H1 (cell line): ENCODE data around the gene RHO. TPM values are rescaled to one million over a fixed set of nuclear protein-coding genes. Genes with fewer than 3 reads are reported as not detected.

Source experiments
- CTCF ChIA-PET: fragments of 300-600 bp; sonication (Branson Sonifier 250); formaldehyde crosslinking; loops from one replicate; lab custom pipeline; 2021; ENCODE audit not compliant: partially characterized antibody; lab: Charles Lee
- POLR2A ChIA-PET: fragments of 300-600 bp; sonication (Branson Sonifier 250); formaldehyde crosslinking; loops from one replicate; lab custom pipeline; 2021; ENCODE audit warnings: inconsistent platforms; ENCODE audit not compliant: partially characterized antibody; lab: Charles Lee
- DNase-seq, 2 experiments: peaks; one replicate each; pipeline versions ENCODE4 v3.0.0 to v3.0.0-alpha.2; 2010 to 2022; ENCODE audit warnings: low spot score in 2 of 2, low read depth in 1 of 2, mixed read lengths in 1 of 2
- FAIRE-seq: peaks from 2 replicates; lab custom pipeline; 2011; peaks lifted over from hg19 to GRCh38; lab: Jason Lieb, UNC
- H2AFZ ChIP-seq: 2 replicates; pipeline ENCODE4 v1.8.1; 2012; ENCODE audit warnings: low read length, inconsistent platforms
- H2AK5ac ChIP-seq: 2 replicates; pipeline ENCODE4 v1.6.1; 2013; ENCODE audit warnings: low read depth, low read length
- H2BK120ac ChIP-seq: replicated peaks from 2 replicates; pipeline ENCODE3; 2013; ENCODE audit warnings: low read depth, low read length, inconsistent platforms
- H2BK12ac ChIP-seq: 2 replicates; pipeline ENCODE4 v1.6.1; 2013; ENCODE audit warnings: low read depth, low read length
- H2BK15ac ChIP-seq: 2 replicates; pipeline ENCODE4 v1.6.1; 2013; ENCODE audit warnings: low read length
- H2BK20ac ChIP-seq: 2 replicates; pipeline ENCODE4 v1.6.1; 2013; ENCODE audit warnings: low read length
- H2BK5ac ChIP-seq: 2 replicates; pipeline ENCODE4 v1.6.1; 2013; ENCODE audit warnings: low read depth, low read length
- H3K14ac ChIP-seq: 2 replicates; pipeline ENCODE4 v1.6.1; 2013; ENCODE audit warnings: inconsistent platforms; ENCODE audit not compliant: insufficient read length
- H3K18ac ChIP-seq: 2 replicates; pipeline ENCODE4 v1.6.1; 2013; ENCODE audit warnings: low read length; ENCODE audit errors: extremely low read depth
- H3K23ac ChIP-seq: 2 replicates; pipeline ENCODE4 v1.6.1; 2013; ENCODE audit warnings: inconsistent platforms; ENCODE audit not compliant: insufficient read length
- H3K23me2 ChIP-seq: 2 replicates; pipeline ENCODE4 v1.6.1; 2013; ENCODE audit warnings: low read depth, low read length
- H3K27ac ChIP-seq: 2 replicates; pipeline ENCODE4 v1.6.1; 2011; ENCODE audit warnings: low read depth, low read length, inconsistent platforms
- H3K27me3 ChIP-seq, 4 experiments: replicated peaks in 1 of 4; 1 replicate in 1 of 4; 2 replicates in 3 of 4; pipeline versions ENCODE4 v1.6.1 to v1.8.1; 2011 to 2013; ENCODE audit warnings: low read length in 3 of 4, mild to moderate bottlenecking in 3 of 4, inconsistent platforms in 2 of 4, mixed read lengths in 2 of 4, moderate library complexity in 1 of 4; ENCODE audit not compliant: control insufficient read depth in 3 of 4, insufficient read depth in 3 of 4; ENCODE audit errors: extremely low read depth in 1 of 4
- H3K36me3 ChIP-seq, 4 experiments: 2 replicates each; pipeline versions ENCODE4 v1.6.1 to v1.8.1; 2011 to 2013; ENCODE audit warnings: mild to moderate bottlenecking in 4 of 4, low read length in 3 of 4, moderate library complexity in 2 of 4, control low read depth in 1 of 4, inconsistent platforms in 1 of 4; ENCODE audit not compliant: insufficient read depth in 4 of 4, control insufficient read depth in 2 of 4
- H3K4ac ChIP-seq: replicated peaks from 2 replicates; pipeline ENCODE3; 2013; ENCODE audit warnings: low read length, low read depth, mixed read lengths, inconsistent platforms; ENCODE audit not compliant: insufficient read length
- H3K4me1 ChIP-seq, 4 experiments: replicated peaks in 1 of 4; 1 replicate in 1 of 4; 2 replicates in 3 of 4; pipeline versions ENCODE4 v1.6.1 to v1.8.1; 2011 to 2013; ENCODE audit warnings: low read length in 3 of 4, inconsistent platforms in 2 of 4, mixed read lengths in 1 of 4; ENCODE audit not compliant: insufficient read depth in 4 of 4, control insufficient read depth in 3 of 4
- H3K4me2 ChIP-seq, 2 experiments: 2 replicates each; pipeline versions ENCODE4 v1.6.1 to v1.8.1; 2011 to 2013; ENCODE audit warnings: low read depth in 2 of 2, low read length in 2 of 2, control low read depth in 1 of 2, inconsistent platforms in 1 of 2, mild to moderate bottlenecking in 1 of 2; ENCODE audit not compliant: insufficient read depth in 1 of 2
- H3K4me3 ChIP-seq, 4 experiments: fragments of 200-600, 300-600 bp in 1 of 4; sonication (generic), shearing (Covaris generic), sonication (Bioruptor Twin) in 1 of 4; 2 replicates each; pipeline versions ENCODE4 v1.5.1 to v1.8.1; 2011 to 2016; ENCODE audit warnings: low read length in 4 of 4, low read depth in 3 of 4, control low read depth in 2 of 4, inconsistent platforms in 2 of 4, mild to moderate bottlenecking in 2 of 4, mixed read lengths in 1 of 4, moderate library complexity in 1 of 4; ENCODE audit not compliant: insufficient read depth in 2 of 4; ENCODE audit errors: extremely low read depth in 1 of 4
- H3K56ac ChIP-seq: replicated peaks from 2 replicates; pipeline ENCODE3; 2013; ENCODE audit warnings: low read depth, mild to moderate bottlenecking, mixed read lengths, low read length, inconsistent platforms; ENCODE audit not compliant: insufficient read length
- H3K79me1 ChIP-seq: 2 replicates; pipeline ENCODE4 v1.6.1; 2013; ENCODE audit warnings: low read depth, low read length, control low read depth
- H3K79me2 ChIP-seq, 2 experiments: 2 replicates each; pipeline versions ENCODE4 v1.6.1 to v1.8.1; 2012 to 2013; ENCODE audit warnings: low read length in 2 of 2, mild to moderate bottlenecking in 2 of 2, inconsistent platforms in 1 of 2; ENCODE audit not compliant: insufficient read depth in 2 of 2, control insufficient read depth in 1 of 2
- H3K9ac ChIP-seq, 4 experiments: replicated peaks in 1 of 4; 1 replicate in 1 of 4; 2 replicates in 3 of 4; pipeline versions ENCODE4 v1.6.1 to v1.8.1; 2011 to 2013; ENCODE audit warnings: low read depth in 3 of 4, low read length in 3 of 4, control low read depth in 2 of 4, mild to moderate bottlenecking in 2 of 4, moderate library complexity in 2 of 4, inconsistent platforms in 1 of 4; ENCODE audit errors: extremely low read depth in 1 of 4
- H3K9me3 ChIP-seq, 2 experiments: 2 replicates each; pipeline versions ENCODE4 v1.6.1 to v1.8.1; 2012 to 2013; ENCODE audit warnings: mild to moderate bottlenecking in 2 of 2, moderate library complexity in 2 of 2, control low read depth in 1 of 2, inconsistent platforms in 1 of 2, low read depth in 1 of 2, low read length in 1 of 2, mixed read lengths in 1 of 2; ENCODE audit not compliant: insufficient read depth in 2 of 2
- H4K20me1 ChIP-seq, 2 experiments: replicated peaks in 1 of 2; 2 replicates each; pipeline versions ENCODE3 to v1.8.1; 2011 to 2013; ENCODE audit warnings: inconsistent platforms in 2 of 2, low read length in 2 of 2, mild to moderate bottlenecking in 1 of 2; ENCODE audit not compliant: insufficient read depth in 2 of 2, control insufficient read depth in 1 of 2
- H4K5ac ChIP-seq: 2 replicates; pipeline ENCODE4 v1.6.1; 2013; ENCODE audit warnings: low read length, low read depth, mixed read lengths, inconsistent platforms; ENCODE audit not compliant: insufficient read length
- H4K8ac ChIP-seq: 2 replicates; pipeline ENCODE4 v1.8.0; 2013; ENCODE audit warnings: mild to moderate bottlenecking, moderate library complexity, low read length, inconsistent platforms; ENCODE audit not compliant: insufficient read depth; ENCODE audit errors: extremely low read depth
- H4K91ac ChIP-seq: replicated peaks from 2 replicates; pipeline ENCODE3; 2013; ENCODE audit warnings: low read length, mixed read lengths, inconsistent platforms; ENCODE audit not compliant: insufficient read length
- CTBP2 ChIP-seq: IDR thresholded peaks from 2 replicates; pipeline ENCODE4 v1.7.0; 2011; ENCODE audit warnings: borderline replicate concordance, mild to moderate bottlenecking, moderate library complexity, mixed read lengths, low read length; ENCODE audit not compliant: insufficient read depth, insufficient read length
- RXRA ChIP-seq: IDR thresholded peaks from 2 replicates; pipeline ENCODE4 v1.6.1; 2011; ENCODE audit warnings: low read depth, mild to moderate bottlenecking, low read length, moderate library complexity; ENCODE audit not compliant: insufficient read depth
- SIRT6 ChIP-seq: IDR thresholded peaks from one replicate; pipeline ENCODE4 v1.7.1; 2012; ENCODE audit warnings: low read length, inconsistent platforms
- TEAD4 ChIP-seq: IDR thresholded peaks from 2 replicates; pipeline ENCODE4 v1.6.1; 2012; ENCODE audit warnings: low read depth, low read length, inconsistent platforms, mixed read lengths
- WGBS, 2 experiments: shearing (Covaris generic) in 1 of 2; methylation state at CpG; one replicate each; pipeline versions ENCODE4 v1.1.6 to v1.1.7; 2013 to 2015; ENCODE audit warnings: low lambda C conversion rate in 2 of 2, mixed read lengths in 2 of 2, inconsistent platforms in 1 of 2, low coverage in 1 of 2, missing lambda C conversion rate in 1 of 2; ENCODE audit not compliant: insufficient replicate concordance in 2 of 2, insufficient coverage in 1 of 2, insufficient read length in 1 of 2; ENCODE audit errors: extremely low coverage in 1 of 2, missing lambda C conversion rate in 1 of 2; 5-methylcytosine and 5-hydroxymethylcytosine counted together
- polyA plus RNA-seq, 7 experiments: library from polyadenylated mRNA; depleted of rRNA in 3 of 7; stranded (reverse) in 5 of 7; unstranded in 2 of 7; fragments of >200 nt in 5 of 7; fragments of 200-250 nt in 2 of 7; gene quantifications; 1 replicate in 5 of 7; 2 replicates in 1 of 7; 4 replicates in 1 of 7; pipeline versions ENCODE4 v1.2.1 to v1.2.3, GENCODE V29; 2011 to 2013; ENCODE audit warnings: missing spikeins in 2 of 7, mixed read lengths in 2 of 7
- total RNA-seq: library from RNA; stranded (reverse); fragmentation: NEBNext Ultra II Directional; extraction: Animal tissue kit (Norgen Biotek cat#: 25700); gene quantifications from 2 replicates; pipeline ENCODE4 v1.2.1, GENCODE V29; 2021

RHO gene
- total and polyA plus RNA-seq, 2 of the 8 experiments (the other 6 are each of a cell fraction or from before 2014, with no cell fraction given): not detected

- no peak overlapping the region for H2AFZ ChIP-seq
- H3K4me2 ChIP-seq: no peak overlapping the region
- H3K9ac ChIP-seq: no peak overlapping the region
- peaks cover 0 to 1% of the 10 kb centered on the region in 2 experiments for H4K20me1 ChIP-seq
- DNase-seq (no peak), FAIRE-seq (no peak)
- no peak overlapping the region for H4K5ac ChIP-seq
- H3K56ac ChIP-seq: no peak overlapping the region
- H2BK5ac ChIP-seq: no peak overlapping the region
- no peak overlapping the region for H3K4me3 ChIP-seq
- no peaks in the 10 kb centered on the region for H3K36me3 ChIP-seq
- 0 out of 2 replicates have a peak, but pooled peaks cover 2% of the 10 kb centered on the region for H3K79me1 ChIP-seq
- no peak overlapping the region for H3K4ac ChIP-seq
- H2BK120ac ChIP-seq: no peak overlapping the region
- no peaks in the 10 kb centered on the region for H3K23me2 ChIP-seq
- TF ChIP-seq SIRT6 (no peak), CTBP2 (no peak), RXRA (no peak), TEAD4 (no peak)
- H3K23ac ChIP-seq: no peak overlapping the region
- peaks cover 0 to 14% (median under 1%) of the 10 kb centered on the region in 4 experiments; a peak in 4 of 7 replicates for H3K4me1 ChIP-seq
- no peak overlapping the region for H2BK12ac ChIP-seq
- H4K8ac ChIP-seq: peak overlapping the region; percentile 17; the same call in 1 of the 2 replicates
- no peak overlapping the region for H4K91ac ChIP-seq
- 90% methylated on average over 20 of the region's 21 CpGs; no CpG with 5 or more reads in 1 of the 2 experiments for WGBS, 2 experiments
- POLR2A ChIA-PET: no interaction called here
- no peak overlapping the region for H2BK20ac ChIP-seq
- H3K14ac ChIP-seq: no peak overlapping the region
- H3K27me3 ChIP-seq: no peaks in the 10 kb centered on the region
- no peak overlapping the region for H3K27ac ChIP-seq
- no peaks in the 10 kb centered on the region for H3K9me3 ChIP-seq
- H2AK5ac ChIP-seq: no peak overlapping the region
- no peak overlapping the region for H3K18ac ChIP-seq
- H2BK15ac ChIP-seq: no peak overlapping the region
- CTCF ChIA-PET: interaction anchor here (1.5 to 5.1 kb wide), 5 partner anchors 9 to 364 kb away, joined by 6 to 19 read pairs (median 10); no protein-coding TSS in a partner anchor
- no peaks in the 10 kb centered on the region for H3K79me2 ChIP-seq
Measured at GRCh38 chr3:129577925-129578786, 49.7 kb downstream of the RHO start.
